GM23248 (cell line): ENCODE measurements around the gene PSMB7.

Experiments used
- EZH2 ChIP-seq: fragments of 200-600 bp; sonication (generic); IDR thresholded peaks from 2 replicates; pipeline ENCODE4 v1.6.1; 2018; ENCODE audit warnings: antibody characterized with exemption, mild to moderate bottlenecking; ENCODE audit not compliant: insufficient read depth, poor library complexity, severe bottlenecking
- EZH2phosphoT487 ChIP-seq: fragments of 200-600 bp; sonication (generic); IDR thresholded peaks from 2 replicates; pipeline ENCODE4 v1.6.1; 2018; ENCODE audit warnings: antibody characterized with exemption, moderate library complexity, mild to moderate bottlenecking, low read depth; ENCODE audit not compliant: insufficient read depth

DNA sequence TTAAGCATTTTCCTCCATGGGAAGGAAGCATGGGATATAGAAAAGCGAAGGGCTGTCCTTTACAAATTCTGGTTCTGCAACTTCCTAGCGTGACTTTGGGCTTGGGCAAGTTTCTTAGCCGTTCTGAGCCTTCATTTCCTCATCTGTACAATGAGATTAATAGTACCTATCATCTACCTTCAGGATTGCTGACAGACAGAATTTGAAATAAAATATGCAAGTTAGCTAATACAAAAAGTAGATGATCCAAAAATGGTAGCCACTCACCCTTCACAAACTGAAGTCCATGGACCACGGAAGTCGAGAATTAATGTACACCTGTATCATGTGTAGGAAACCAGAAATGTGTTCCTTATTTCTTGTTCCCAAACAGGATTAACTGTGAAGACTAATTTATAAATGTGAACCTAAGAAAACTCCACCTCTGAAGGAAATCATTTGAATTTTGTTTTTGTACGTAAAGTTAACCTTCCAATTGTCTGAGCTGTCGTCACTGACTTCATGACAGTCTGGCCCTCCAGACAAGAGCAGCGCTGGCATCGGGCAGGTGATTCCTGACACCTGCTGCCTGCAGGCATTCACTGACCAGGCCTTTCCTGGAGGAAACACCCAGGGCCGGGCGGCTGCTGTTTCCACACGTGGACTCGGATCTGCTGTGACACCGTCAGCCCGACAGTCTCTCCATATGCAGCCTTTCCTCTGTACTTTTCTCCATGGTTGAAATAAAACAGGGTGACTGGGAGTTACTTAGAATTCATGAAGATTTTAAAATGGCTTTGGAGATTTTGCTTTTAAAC, 63.4 kb downstream of the PSMB7 start:
- TF ChIP-seq EZH2 (no peak), EZH2phosphoT487 (no peak)
